ENCODE data around the gene TRAPPC3. TPM values are rescaled to one million over a fixed set of nuclear protein-coding genes. Genes with fewer than 3 reads are reported as not detected.
A peak's percentile ranks its signal among the peaks of the same experiment; 100 is the strongest.

TRAPPC3 gene
- total RNA-seq, 4 donors from 2014 or later = 54.6 to 165 (median 105) TPM

GRCh38 chr1:36144413-36144812 lies 4.9 kb downstream of the TRAPPC3 start:
- peaks cover 0 to 5% (median 2%) of the 10 kb centered on the region in 4 donors for H3K36me3 ChIP-seq
- in situ Hi-C loops (cut with MboI; ENCODE audit: low pct_ligation_motif_present in 1 of 4, low pct_unique_long_range_greater_than_20kb in 1 of 4, low sequenced_read_pairs in 3 of 4) (no loop called here), intact Hi-C loops (cut with DNase I; ENCODE audit: low total_unique reads) (no loop called here)
- H3K4me3 ChIP-seq = no peak overlapping the region
- H3K27me3 ChIP-seq = no peaks in the 10 kb centered on the region
- 86 to 100% methylated on average over 1 to 2 of the region's 2 CpGs for WGBS, 2 donors (ENCODE audit: low coverage in 1 of 2)
- no peak for DNase-seq
- H3K4me1 ChIP-seq = peaks cover 10 to 36% (median 20%) of the 10 kb centered on the region in 4 donors
- no peaks in the 10 kb centered on the region for H3K9me3 ChIP-seq
- H3K27ac ChIP-seq = no peak overlapping the region
- TF ChIP-seq POLR2AphosphoS5 (IDR thresholded peaks at IDR 0.05) (no peak), EP300 (IDR thresholded peaks at IDR 0.05; ENCODE audit: low read depth) (no peak), POLR2A (IDR thresholded peaks at IDR 0.05) (no peak)
- TF ChIP-seq, protein P1, sequence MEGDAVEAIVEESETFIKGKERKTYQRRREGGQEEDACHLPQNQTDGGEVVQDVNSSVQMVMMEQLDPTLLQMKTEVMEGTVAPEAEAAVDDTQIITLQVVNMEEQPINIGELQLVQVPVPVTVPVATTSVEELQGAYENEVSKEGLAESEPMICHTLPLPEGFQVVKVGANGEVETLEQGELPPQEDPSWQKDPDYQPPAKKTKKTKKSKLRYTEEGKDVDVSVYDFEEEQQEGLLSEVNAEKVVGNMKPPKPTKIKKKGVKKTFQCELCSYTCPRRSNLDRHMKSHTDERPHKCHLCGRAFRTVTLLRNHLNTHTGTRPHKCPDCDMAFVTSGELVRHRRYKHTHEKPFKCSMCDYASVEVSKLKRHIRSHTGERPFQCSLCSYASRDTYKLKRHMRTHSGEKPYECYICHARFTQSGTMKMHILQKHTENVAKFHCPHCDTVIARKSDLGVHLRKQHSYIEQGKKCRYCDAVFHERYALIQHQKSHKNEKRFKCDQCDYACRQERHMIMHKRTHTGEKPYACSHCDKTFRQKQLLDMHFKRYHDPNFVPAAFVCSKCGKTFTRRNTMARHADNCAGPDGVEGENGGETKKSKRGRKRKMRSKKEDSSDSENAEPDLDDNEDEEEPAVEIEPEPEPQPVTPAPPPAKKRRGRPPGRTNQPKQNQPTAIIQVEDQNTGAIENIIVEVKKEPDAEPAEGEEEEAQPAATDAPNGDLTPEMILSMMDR (IDR thresholded peaks at IDR 0.05) = no peak

DNA sequence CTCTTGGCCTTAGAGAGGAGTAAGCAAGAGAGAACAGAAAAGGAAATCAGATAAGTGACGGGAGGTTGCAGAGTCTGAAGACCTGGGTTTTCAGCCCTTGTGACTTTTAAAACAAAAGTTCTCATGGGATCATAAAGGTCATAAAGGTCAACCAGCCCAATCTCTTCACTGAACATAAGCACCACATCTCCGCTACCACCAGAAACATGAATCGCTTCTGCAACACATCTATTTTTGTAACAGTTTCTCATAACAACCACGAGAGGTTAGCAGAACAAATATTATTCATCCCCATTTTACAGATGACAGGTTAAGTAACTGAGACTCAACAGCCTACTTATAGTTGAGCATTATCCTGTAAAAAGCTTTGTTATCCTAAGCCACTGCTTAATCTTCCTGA lies 5.9 kb downstream of the TRAPPC3 start:
- H3K36me3 ChIP-seq = peaks cover 0 to 13% (median 6%) of the 10 kb centered on the region in 4 donors
- H3K4me1 ChIP-seq = peaks cover 10 to 32% (median 16%) of the 10 kb centered on the region in 4 donors
- in situ Hi-C loops (cut with MboI; ENCODE audit: low pct_ligation_motif_present in 1 of 4, low pct_unique_long_range_greater_than_20kb in 1 of 4, low sequenced_read_pairs in 3 of 4) (no loop called here), intact Hi-C loops (cut with DNase I; ENCODE audit: low total_unique reads) (no loop called here)
- no peak for DNase-seq
- H3K27me3 ChIP-seq = no peaks in the 10 kb centered on the region
- no peak overlapping the region for H3K4me3 ChIP-seq
- TF ChIP-seq EP300 (IDR thresholded peaks at IDR 0.05; ENCODE audit: low read depth) = no peak
- TF ChIP-seq, protein P1 (IDR thresholded peaks at IDR 0.05) = no peak
- TF ChIP-seq POLR2A (IDR thresholded peaks at IDR 0.05) = no peak
- TF ChIP-seq POLR2AphosphoS5 (IDR thresholded peaks at IDR 0.05) = no peak
- 70 to 74% methylated on average over 3 to 4 of the region's 4 CpGs for WGBS, 2 donors (ENCODE audit: low coverage in 1 of 2)
- H3K9me3 ChIP-seq = no peaks in the 10 kb centered on the region
- H3K27ac ChIP-seq = no peak overlapping the region

DNA sequence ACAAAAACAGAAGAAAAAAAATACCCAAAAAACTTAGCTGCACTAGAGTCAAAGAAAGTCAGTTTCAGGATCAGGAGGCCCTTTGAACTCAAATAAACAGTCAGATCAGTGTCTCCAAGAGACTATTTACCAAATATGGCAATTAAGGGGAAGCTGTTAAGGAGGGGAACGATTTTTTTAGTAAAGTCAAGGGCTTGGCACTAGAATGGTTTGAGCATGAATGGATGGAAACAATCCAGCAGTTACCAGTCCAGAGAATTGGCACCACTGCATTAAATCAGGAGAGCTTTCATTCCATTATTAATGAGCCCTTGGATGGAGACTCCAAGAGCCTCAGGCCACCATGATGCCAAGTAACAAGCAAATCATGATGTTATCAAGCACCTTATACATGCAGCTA lies 7.2 kb downstream of the TRAPPC3 start:
- in situ Hi-C loops (cut with MboI; ENCODE audit: low pct_ligation_motif_present in 1 of 4, low pct_unique_long_range_greater_than_20kb in 1 of 4, low sequenced_read_pairs in 3 of 4) = no loop called here
- 19% methylated on average over 1 of the region's 1 CpG; no CpG with 5 or more reads in 1 of the 2 donors for WGBS, 2 donors (ENCODE audit: low coverage in 1 of 2)
- intact Hi-C loops (cut with DNase I; ENCODE audit: low total_unique reads) = no loop called here

DNA sequence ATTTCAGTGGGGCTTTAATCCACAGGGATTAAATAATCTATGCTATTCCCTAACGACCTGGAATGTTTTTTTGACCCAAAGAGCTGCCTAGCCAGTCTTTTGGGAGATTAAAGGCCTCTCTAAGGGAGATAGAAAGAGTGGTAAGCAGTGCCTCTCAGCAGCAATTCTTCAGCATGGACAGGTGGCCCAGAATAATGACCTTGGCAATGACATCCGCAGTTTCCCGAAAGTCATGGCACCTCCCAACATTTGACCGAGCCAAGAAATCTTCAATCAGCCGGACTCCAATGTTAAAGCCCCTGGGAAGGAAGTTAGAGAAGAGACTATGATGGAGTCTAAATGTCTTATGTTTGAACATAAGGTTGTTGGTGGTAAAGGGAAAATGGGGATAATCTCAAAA lies 9.8 kb downstream of the TRAPPC3 start:
- intact Hi-C loops (cut with DNase I; ENCODE audit: low total_unique reads) = no loop called here
- DNase-seq = no peak
- H3K9me3 ChIP-seq = no peaks in the 10 kb centered on the region
- TF ChIP-seq POLR2A (IDR thresholded peaks at IDR 0.05) (no peak), EP300 (IDR thresholded peaks at IDR 0.05; ENCODE audit: low read depth) (no peak), POLR2AphosphoS5 (IDR thresholded peaks at IDR 0.05) (no peak)
- TF ChIP-seq, protein P1 (IDR thresholded peaks at IDR 0.05) = no peak
- in situ Hi-C loops (cut with MboI; ENCODE audit: low pct_ligation_motif_present in 1 of 4, low pct_unique_long_range_greater_than_20kb in 1 of 4, low sequenced_read_pairs in 3 of 4) = no loop called here
- 86 to 88% methylated on average over 5 of the region's 5 CpGs for WGBS, 2 donors (ENCODE audit: low coverage in 1 of 2)
- no peaks in the 10 kb centered on the region for H3K27me3 ChIP-seq
- H3K36me3 ChIP-seq = peaks cover 0 to 22% (median 8%) of the 10 kb centered on the region in 4 donors
- H3K4me3 ChIP-seq = no peak overlapping the region
- no peak overlapping the region for H3K27ac ChIP-seq
- peaks cover 6 to 42% (median 12%) of the 10 kb centered on the region in 4 donors for H3K4me1 ChIP-seq

More for the DNA sequence above, 7.2 kb downstream of the TRAPPC3 start:
- H3K9me3 ChIP-seq = no peaks in the 10 kb centered on the region
- H3K4me1 ChIP-seq = peaks cover 6 to 22% (median 6%) of the 10 kb centered on the region in 4 donors
- H3K4me3 ChIP-seq = no peak overlapping the region
- peak overlapping the region in 1 of 4 donors; percentile 22 for H3K27ac ChIP-seq
- H3K27me3 ChIP-seq = no peaks in the 10 kb centered on the region
- TF ChIP-seq, protein P1 (IDR thresholded peaks at IDR 0.05) = no peak
- TF ChIP-seq EP300 (IDR thresholded peaks at IDR 0.05; ENCODE audit: low read depth) = no peak
- TF ChIP-seq POLR2A (IDR thresholded peaks at IDR 0.05) = no peak
- no peak for TF ChIP-seq POLR2AphosphoS5 (IDR thresholded peaks at IDR 0.05)
- DNase-seq = no peak
- H3K36me3 ChIP-seq = peaks cover 0 to 20% (median 8%) of the 10 kb centered on the region in 4 donors

All from transverse colon (tissue), 4 donors.